GM19240 (cell line): ENCODE results near the gene TGM1.
"Not testable (repeated sequence)": the region's sequence is repeated elsewhere in the genome, so short reads cannot be mapped to it uniquely, and the experiment has no call there.

Experiments used
- DNase-seq: peaks from one replicate; pipeline ENCODE4 v3.0.0; 2011; ENCODE audit warnings: low spot score; ENCODE audit not compliant: insufficient read length

Gene TGM1

GRCh38 chr14:24207104-24207551, 55.8 kb downstream of the TGM1 start:
- DNase-seq = no peak

- DNase-seq = no peak
Observed at GRCh38 chr14:24206260-24207103, 56.5 kb downstream of the TGM1 start.

- DNase-seq = no peak
Observed at GRCh38 chr14:24204163-24205146, 58.5 kb downstream of the TGM1 start.

GRCh38 chr14:24203249-24203886, 59.6 kb downstream of the TGM1 start:
- not testable (repeated sequence) for DNase-seq

- DNase-seq = not testable (repeated sequence)
Observed at GRCh38 chr14:24202538-24202937, 60.4 kb downstream of the TGM1 start.
